ENCODE data around the gene GSK3A.

The GSK3A gene

GRCh38 chr19:42226886-42227285 lies 15.5 kb downstream of the GSK3A start:
- Histone ChIP-seq H3K9me3 (ENCODE audit: insufficient read depth, low read depth, low read length) (no peaks in the 10 kb centered on the region), H3K4me2 (ENCODE audit: low read depth, low read length, poor library complexity, severe bottlenecking) (no peak overlapping the region), H3K4me3 (ENCODE audit: low read length, poor library complexity, severe bottlenecking) (no peak overlapping the region), H2AFZ (ENCODE audit: low read length) (no peak overlapping the region), H3K4me1 (ENCODE audit: insufficient read depth, low read length, poor library complexity, severe bottlenecking) (no peaks in the 10 kb centered on the region), H3K9ac (ENCODE audit: low read depth, low read length, poor library complexity, severe bottlenecking) (no peak overlapping the region), H3K27me3 (ENCODE audit: insufficient read depth, low read length, poor library complexity, severe bottlenecking) (no peaks in the 10 kb centered on the region), H3K36me3 (ENCODE audit: insufficient read depth, low read length) (peaks cover 53% of the 10 kb centered on the region; the same call in 1 of the 2 replicates), H3K9me2 (replicated peaks; ENCODE audit: low read depth, low read length) (no peaks in the 10 kb centered on the region), H3F3A (ENCODE audit: low read depth) (no peaks in the 10 kb centered on the region), H4K20me1 (ENCODE audit: insufficient read depth, low read length, poor library complexity, severe bottlenecking) (peaks cover 14% of the 10 kb centered on the region), H3K79me2 (ENCODE audit: insufficient read depth, low read length) (peaks cover 12% of the 10 kb centered on the region; the same call in 1 of the 2 replicates)
- TF ChIP-seq EZH2phosphoT487 (IDR thresholded peaks at IDR 0.05; ENCODE audit: borderline replicate concordance) (no peak), CTCF (conservative IDR thresholded peaks at IDR 0.05; ENCODE audit: low read length) (no peak)

- Histone ChIP-seq H3K36me3 (ENCODE audit: insufficient read depth, low read length) (peaks cover 44% of the 10 kb centered on the region; the same call in 1 of the 2 replicates), H3K79me2 (ENCODE audit: insufficient read depth, low read length) (peaks cover 21% of the 10 kb centered on the region)
- TF ChIP-seq CTCF (conservative IDR thresholded peaks at IDR 0.05; ENCODE audit: low read length): no peak
- TF ChIP-seq EZH2phosphoT487 (IDR thresholded peaks at IDR 0.05; ENCODE audit: borderline replicate concordance): no peak
Measured at GRCh38 chr19:42225718-42226292, 16.6 kb downstream of the GSK3A start.

GRCh38 chr19:42224940-42225717 lies 17.3 kb downstream of the GSK3A start:
- peaks cover 40% of the 10 kb centered on the region; the same call in 1 of the 2 replicates for H3K36me3 ChIP-seq (ENCODE audit: insufficient read depth, low read length)
- peaks cover 27% of the 10 kb centered on the region for H3K79me2 ChIP-seq (ENCODE audit: insufficient read depth, low read length)
- no peak overlapping the region for H2AFZ ChIP-seq (ENCODE audit: low read length)

More at GRCh38 chr19:42225718-42226292, 16.6 kb downstream of the GSK3A start:
- Histone ChIP-seq H4K20me1 (ENCODE audit: insufficient read depth, low read length, poor library complexity, severe bottlenecking) (peaks cover 19% of the 10 kb centered on the region), H3K9me3 (ENCODE audit: insufficient read depth, low read depth, low read length) (no peaks in the 10 kb centered on the region), H2AFZ (ENCODE audit: low read length) (no peak overlapping the region), H3K4me2 (ENCODE audit: low read depth, low read length, poor library complexity, severe bottlenecking) (no peak overlapping the region), H3K9me2 (replicated peaks; ENCODE audit: low read depth, low read length) (no peaks in the 10 kb centered on the region), H3K4me1 (ENCODE audit: insufficient read depth, low read length, poor library complexity, severe bottlenecking) (peaks cover 5% of the 10 kb centered on the region), H3K4me3 (ENCODE audit: low read length, poor library complexity, severe bottlenecking) (no peak overlapping the region), H3K9ac (ENCODE audit: low read depth, low read length, poor library complexity, severe bottlenecking) (no peak overlapping the region), H3K27me3 (ENCODE audit: insufficient read depth, low read length, poor library complexity, severe bottlenecking) (no peaks in the 10 kb centered on the region), H3F3A (ENCODE audit: low read depth) (no peaks in the 10 kb centered on the region)

More at GRCh38 chr19:42224940-42225717, 17.3 kb downstream of the GSK3A start:
- TF ChIP-seq EZH2phosphoT487 (IDR thresholded peaks at IDR 0.05; ENCODE audit: borderline replicate concordance): no peak
- TF ChIP-seq CTCF (conservative IDR thresholded peaks at IDR 0.05; ENCODE audit: low read length): no peak
- no peak overlapping the region for H3K4me3 ChIP-seq (ENCODE audit: low read length, poor library complexity, severe bottlenecking)
- peaks cover 9% of the 10 kb centered on the region for H3K4me1 ChIP-seq (ENCODE audit: insufficient read depth, low read length, poor library complexity, severe bottlenecking)
- H3K9me3 ChIP-seq (ENCODE audit: insufficient read depth, low read depth, low read length): no peaks in the 10 kb centered on the region
- H3F3A ChIP-seq (ENCODE audit: low read depth): no peaks in the 10 kb centered on the region
- no peaks in the 10 kb centered on the region for H3K27me3 ChIP-seq (ENCODE audit: insufficient read depth, low read length, poor library complexity, severe bottlenecking)
- no peak overlapping the region for H3K4me2 ChIP-seq (ENCODE audit: low read depth, low read length, poor library complexity, severe bottlenecking)
- no peaks in the 10 kb centered on the region for H3K9me2 ChIP-seq (replicated peaks; ENCODE audit: low read depth, low read length)
- H4K20me1 ChIP-seq (ENCODE audit: insufficient read depth, low read length, poor library complexity, severe bottlenecking): peaks cover 25% of the 10 kb centered on the region
- no peak overlapping the region for H3K9ac ChIP-seq (ENCODE audit: low read depth, low read length, poor library complexity, severe bottlenecking)
